ENCODE results near the gene RBM12. TPM values are rescaled to one million over a fixed set of nuclear protein-coding genes. Genes with fewer than 3 reads are reported as not detected.
"Not testable (repeated sequence)": the region's sequence is repeated elsewhere in the genome, so short reads cannot be mapped to it uniquely, and the experiment has no call there.

RBM12 gene
- total RNA-seq, 1 donor from 2014 or later = 88.4 TPM

DNA sequence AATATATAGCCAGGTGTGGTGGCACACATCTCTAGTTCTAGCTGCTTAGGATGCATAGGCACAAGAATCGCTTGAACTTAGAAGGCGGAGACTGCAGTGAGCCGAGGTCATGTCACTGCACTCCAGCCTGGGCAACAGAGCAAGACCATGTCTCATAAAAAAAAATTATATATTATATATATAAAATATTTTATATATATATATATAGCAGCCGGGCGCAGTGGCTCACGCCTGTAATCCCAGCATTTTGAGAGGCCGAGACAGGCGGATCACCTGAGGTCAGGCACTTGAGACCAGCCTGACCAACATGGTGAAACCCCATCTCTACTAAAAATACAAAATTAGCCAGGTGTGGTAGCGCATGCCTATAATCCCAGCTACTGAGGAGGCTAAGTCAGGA lies 20.7 kb upstream of the RBM12 start:
- not testable (repeated sequence) for H2AFZ ChIP-seq (ENCODE audit: low read depth, low read length); FAIRE-seq; H3K9me3 Mint-ChIP-seq (ENCODE audit: unreplicated experiment); H3K4me1 Mint-ChIP-seq (ENCODE audit: low read depth, unreplicated experiment); H3K27me3 ChIP-seq (ENCODE audit: insufficient read depth, low read length); H4K20me1 ChIP-seq (ENCODE audit: insufficient read depth, low read length); H3K4me2 ChIP-seq (ENCODE audit: low read length); H3K27ac ChIP-seq (ENCODE audit: low read depth, low read length); H3K4me3 ChIP-seq (ENCODE audit: insufficient read depth, low read depth, low read length); H3K4me1 ChIP-seq (ENCODE audit: insufficient read depth, low read length); H3K9ac ChIP-seq (ENCODE audit: low read length); H3K79me2 ChIP-seq (ENCODE audit: insufficient read depth, low read length); H3K27ac Mint-ChIP-seq (ENCODE audit: unreplicated experiment); H3K9me3 ChIP-seq (ENCODE audit: insufficient read depth, low read depth, low read length); H3K27me3 Mint-ChIP-seq (ENCODE audit: low read depth, unreplicated experiment); H3K36me3 ChIP-seq (ENCODE audit: insufficient read depth, low read length); DNase-seq (ENCODE audit: low read depth); H3K4me3 Mint-ChIP-seq (ENCODE audit: unreplicated experiment)
- H3K36me3 Mint-ChIP-seq (ENCODE audit: low read depth, unreplicated experiment) = peaks cover 19% of the 10 kb centered on the region

DNA sequence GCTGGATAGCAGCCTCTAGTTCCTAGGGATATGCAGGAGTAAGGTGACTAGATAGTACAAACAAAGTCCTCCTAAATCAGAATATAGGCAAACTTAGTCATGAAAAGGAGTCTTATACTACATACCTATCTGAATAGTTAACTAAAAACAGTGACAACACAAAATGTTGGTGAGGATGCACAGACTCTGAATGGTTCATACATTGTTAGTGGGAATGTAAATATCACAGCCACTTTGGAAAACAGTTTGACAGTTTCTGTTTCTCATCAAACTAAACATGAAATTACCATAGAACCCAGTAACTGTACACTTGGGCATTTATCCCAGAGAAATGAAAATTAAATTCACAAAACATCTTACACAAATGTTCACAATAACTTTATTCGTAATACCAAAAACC lies 17.3 kb upstream of the RBM12 start:
- H3K27me3 ChIP-seq (ENCODE audit: insufficient read depth, low read length) = no peaks in the 10 kb centered on the region
- H3K4me1 ChIP-seq (ENCODE audit: insufficient read depth, low read length) = no peaks in the 10 kb centered on the region
- H3K27ac ChIP-seq (ENCODE audit: low read depth, low read length) = no peak overlapping the region
- no peaks in the 10 kb centered on the region for H3K9me3 ChIP-seq (ENCODE audit: insufficient read depth, low read depth, low read length)
- H3K4me3 ChIP-seq (ENCODE audit: insufficient read depth, low read depth, low read length) = no peak overlapping the region
- H3K9me3 Mint-ChIP-seq (ENCODE audit: unreplicated experiment) = no peaks in the 10 kb centered on the region
- no peak overlapping the region for H2AFZ ChIP-seq (ENCODE audit: low read depth, low read length)
- H3K36me3 ChIP-seq (ENCODE audit: insufficient read depth, low read length) = peaks cover 6% of the 10 kb centered on the region
- H4K20me1 ChIP-seq (ENCODE audit: insufficient read depth, low read length) = no peaks in the 10 kb centered on the region
- TF ChIP-seq, protein P1, sequence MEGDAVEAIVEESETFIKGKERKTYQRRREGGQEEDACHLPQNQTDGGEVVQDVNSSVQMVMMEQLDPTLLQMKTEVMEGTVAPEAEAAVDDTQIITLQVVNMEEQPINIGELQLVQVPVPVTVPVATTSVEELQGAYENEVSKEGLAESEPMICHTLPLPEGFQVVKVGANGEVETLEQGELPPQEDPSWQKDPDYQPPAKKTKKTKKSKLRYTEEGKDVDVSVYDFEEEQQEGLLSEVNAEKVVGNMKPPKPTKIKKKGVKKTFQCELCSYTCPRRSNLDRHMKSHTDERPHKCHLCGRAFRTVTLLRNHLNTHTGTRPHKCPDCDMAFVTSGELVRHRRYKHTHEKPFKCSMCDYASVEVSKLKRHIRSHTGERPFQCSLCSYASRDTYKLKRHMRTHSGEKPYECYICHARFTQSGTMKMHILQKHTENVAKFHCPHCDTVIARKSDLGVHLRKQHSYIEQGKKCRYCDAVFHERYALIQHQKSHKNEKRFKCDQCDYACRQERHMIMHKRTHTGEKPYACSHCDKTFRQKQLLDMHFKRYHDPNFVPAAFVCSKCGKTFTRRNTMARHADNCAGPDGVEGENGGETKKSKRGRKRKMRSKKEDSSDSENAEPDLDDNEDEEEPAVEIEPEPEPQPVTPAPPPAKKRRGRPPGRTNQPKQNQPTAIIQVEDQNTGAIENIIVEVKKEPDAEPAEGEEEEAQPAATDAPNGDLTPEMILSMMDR (IDR thresholded peaks at IDR 0.05; ENCODE audit: insufficient read depth, low read depth, low read length) = no peak
- no peak for TF ChIP-seq EZH2 (IDR thresholded peaks at IDR 0.05; ENCODE audit: insufficient read depth, low read length)
- no peak overlapping the region for H3K4me3 Mint-ChIP-seq (ENCODE audit: unreplicated experiment)
- DNase-seq (ENCODE audit: low read depth) (no peak), FAIRE-seq (no peak)
- peaks cover 8% of the 10 kb centered on the region for H3K36me3 Mint-ChIP-seq (ENCODE audit: low read depth, unreplicated experiment)
- no peak overlapping the region for H3K27ac Mint-ChIP-seq (ENCODE audit: unreplicated experiment)
- no peaks in the 10 kb centered on the region for H3K79me2 ChIP-seq (ENCODE audit: insufficient read depth, low read length)
- no peaks in the 10 kb centered on the region for H3K27me3 Mint-ChIP-seq (ENCODE audit: low read depth, unreplicated experiment)
- H3K4me1 Mint-ChIP-seq (ENCODE audit: low read depth, unreplicated experiment) = no peaks in the 10 kb centered on the region
- H3K4me2 ChIP-seq (ENCODE audit: low read length) = no peak overlapping the region
- no peak overlapping the region for H3K9ac ChIP-seq (ENCODE audit: low read length)

DNA sequence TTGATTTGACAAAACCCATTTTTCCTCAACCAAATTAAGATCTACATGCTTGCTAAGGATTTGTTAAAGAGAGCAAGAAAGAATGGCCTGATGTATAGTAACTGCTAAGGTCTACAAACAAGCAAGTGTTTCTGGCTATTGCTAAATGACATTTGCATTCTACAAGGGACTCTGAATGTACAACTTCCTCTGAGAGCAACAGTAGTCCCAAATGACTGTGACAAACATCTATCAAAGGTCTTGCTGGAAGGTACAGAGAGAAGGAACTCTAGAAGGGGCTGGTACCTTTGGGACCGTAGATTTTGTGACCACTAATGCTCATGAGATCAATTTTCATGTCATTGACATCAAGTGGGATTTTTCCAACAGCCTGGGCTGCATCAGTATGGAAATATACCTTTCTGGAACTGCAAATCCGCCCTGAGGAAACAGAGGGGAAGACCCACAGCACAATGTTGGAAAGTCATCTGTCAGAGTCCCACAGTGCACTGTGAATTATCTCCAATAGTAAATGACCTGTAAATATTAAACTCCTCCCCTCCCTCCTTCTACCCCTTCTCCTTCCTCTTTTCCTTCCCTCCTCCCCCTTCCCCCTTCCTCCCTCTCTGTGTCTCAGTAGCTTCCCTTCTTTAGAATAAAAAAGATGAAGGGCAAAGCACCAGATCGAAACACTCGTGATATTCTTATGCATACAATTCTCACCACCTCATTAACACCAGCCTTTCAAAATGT lies 15.9 kb upstream of the RBM12 start:
- DNase-seq (ENCODE audit: low read depth) = no peak
- H3K4me1 ChIP-seq (ENCODE audit: insufficient read depth, low read length) = no peaks in the 10 kb centered on the region
- Mint-ChIP-seq H3K36me3 (ENCODE audit: low read depth, unreplicated experiment) (peaks cover 8% of the 10 kb centered on the region), H3K9me3 (ENCODE audit: unreplicated experiment) (no peaks in the 10 kb centered on the region), H3K27me3 (ENCODE audit: low read depth, unreplicated experiment) (no peaks in the 10 kb centered on the region), H3K4me1 (ENCODE audit: low read depth, unreplicated experiment) (no peaks in the 10 kb centered on the region), H3K27ac (ENCODE audit: unreplicated experiment) (no peak overlapping the region), H3K4me3 (ENCODE audit: unreplicated experiment) (no peak overlapping the region)
- peaks cover 4% of the 10 kb centered on the region for H3K36me3 ChIP-seq (ENCODE audit: insufficient read depth, low read length)
- H3K9ac ChIP-seq (ENCODE audit: low read length) = no peak overlapping the region
- no peaks in the 10 kb centered on the region for H3K9me3 ChIP-seq (ENCODE audit: insufficient read depth, low read depth, low read length)
- H4K20me1 ChIP-seq (ENCODE audit: insufficient read depth, low read length) = no peaks in the 10 kb centered on the region
- no peak for TF ChIP-seq EZH2 (IDR thresholded peaks at IDR 0.05; ENCODE audit: insufficient read depth, low read length)
- TF ChIP-seq, protein P1 (IDR thresholded peaks at IDR 0.05; ENCODE audit: insufficient read depth, low read depth, low read length) = no peak
- no peak overlapping the region for H3K4me3 ChIP-seq (ENCODE audit: insufficient read depth, low read depth, low read length)
- H3K27ac ChIP-seq (ENCODE audit: low read depth, low read length) = no peak overlapping the region
- FAIRE-seq = no peak
- H3K79me2 ChIP-seq (ENCODE audit: insufficient read depth, low read length) = no peaks in the 10 kb centered on the region
- no peak overlapping the region for H2AFZ ChIP-seq (ENCODE audit: low read depth, low read length)
- no peak overlapping the region for H3K4me2 ChIP-seq (ENCODE audit: low read length)
- no peaks in the 10 kb centered on the region for H3K27me3 ChIP-seq (ENCODE audit: insufficient read depth, low read length)

Data from astrocyte (in vitro differentiated cells and primary cell).